A549 (cell line): ENCODE results near the gene REELD1. TPM values are rescaled to one million over a fixed set of nuclear protein-coding genes. Genes with fewer than 3 reads are reported as not detected.

ENCODE experiments used
- ATAC-seq, 2 experiments: fragments of 200-7000 bp in 1 of 2; fragments of >200 bp in 1 of 2; cut with Nextera tagmentation in 1 of 2; cut with Tn5 transposase in 1 of 2; 3 replicates each; pipeline versions ENCODE4 v1.8.0 to v1.9.1; 2018 to 2020; ENCODE audit warnings: mild to moderate bottlenecking in 1 of 2, moderate library complexity in 1 of 2
- CTCF ChIA-PET: fragments of 300-600 bp; sonication (Branson Sonifier 250); formaldehyde crosslinking; extraction: SDS; loops from one replicate; lab custom pipeline; 2021; ENCODE audit warnings: antibody characterized with exemption, inconsistent platforms; lab: Yijun Ruan, JAX
- POLR2A ChIA-PET: fragments of 350-600 bp; formaldehyde crosslinking; extraction: SDS; loops from one replicate; lab custom pipeline; 2021; ENCODE audit warnings: antibody characterized with exemption, inconsistent platforms; lab: Yijun Ruan, JAX
- DNase-seq, 2 experiments: peaks; one replicate each; pipeline versions ENCODE4 v3.0.0 to v3.0.0-alpha.2; 2011 to 2016; ENCODE audit warnings: low read depth in 1 of 2, low spot score in 1 of 2
- FAIRE-seq: peaks from 2 replicates; lab custom pipeline; 2011; peaks lifted over from hg19 to GRCh38; lab: Jason Lieb, UNC
- H3K27ac ChIP-seq, 2 experiments: fragments of >200 bp; sonication (Bioruptor Twin); formaldehyde crosslinking; 3 replicates each; pipeline ENCODE4 v1.5.1; 2016 to 2017
- H3K4me1 ChIP-seq: fragments of >200 bp; sonication (Bioruptor Twin); formaldehyde crosslinking; 3 replicates; pipeline ENCODE4 v1.6.1; 2016
- H3K4me2 ChIP-seq: fragments of >200 bp; sonication (Bioruptor Twin); formaldehyde crosslinking; 3 replicates; pipeline ENCODE4 v1.6.1; 2016
- H3K4me3 ChIP-seq: fragments of >200 bp; sonication (Bioruptor Twin); formaldehyde crosslinking; 3 replicates; pipeline ENCODE4 v1.5.1; 2016
- H3K9me3 ChIP-seq: fragments of >200 bp; sonication (Bioruptor Twin); formaldehyde crosslinking; 3 replicates; pipeline ENCODE4 v1.6.1; 2016
- CBX8 ChIP-seq: fragments of 200-600 bp; sonication (generic); IDR thresholded peaks from 2 replicates; pipeline ENCODE4 v1.6.1; 2016
- CHD4 ChIP-seq: fragments of 200-600 bp; sonication (generic); IDR thresholded peaks from 2 replicates; pipeline ENCODE4 v1.6.1; 2016; ENCODE audit warnings: antibody characterized with exemption, mild to moderate bottlenecking, borderline replicate concordance
- EHF ChIP-seq: fragments of 250-450 bp; sonication (Bioruptor Pico); IDR thresholded peaks from 2 replicates; pipeline ENCODE4 v1.5.0; 2020; ENCODE audit warnings: mild to moderate bottlenecking
- HOXA7 ChIP-seq: fragments of 250-450 bp; sonication (Bioruptor Pico); IDR thresholded peaks from 2 replicates; pipeline ENCODE4 v1.5.0; 2020; ENCODE audit warnings: mild to moderate bottlenecking, moderate library complexity
- HOXB13 ChIP-seq: fragments of 250-450 bp; sonication (Bioruptor Pico); IDR thresholded peaks from 2 replicates; pipeline ENCODE4 v1.5.0; 2020; ENCODE audit warnings: low read depth, mild to moderate bottlenecking, moderate library complexity
- JUNB ChIP-seq: fragments of >200 bp; sonication (Bioruptor Twin); formaldehyde crosslinking; IDR thresholded peaks from 2 replicates; pipeline ENCODE4 v1.6.1; 2016
- KDM1A ChIP-seq: fragments of 200-600 bp; sonication (generic); IDR thresholded peaks from 2 replicates; pipeline ENCODE4 v1.6.1; 2016; ENCODE audit warnings: low read depth, mild to moderate bottlenecking
- MAZ ChIP-seq: fragments of 150-350 bp; IDR thresholded peaks from 2 replicates; pipeline ENCODE4 v1.6.1; 2014; ENCODE audit warnings: antibody characterized with exemption, low read depth, low read length, borderline replicate concordance
- MYC ChIP-seq: IDR thresholded peaks from 2 replicates; pipeline ENCODE4 v1.6.1; 2012; ENCODE audit warnings: mild to moderate bottlenecking, inconsistent platforms, low read length, improper control_type of control experiment, borderline replicate concordance
- RAD21 ChIP-seq, 2 experiments: fragments of >200 bp in 1 of 2; sonication (Bioruptor Twin) in 1 of 2; formaldehyde crosslinking in 1 of 2; IDR thresholded peaks in 1 of 2; conservative IDR thresholded peaks in 1 of 2; 2 replicates in 1 of 2; 3 replicates in 1 of 2; pipeline ENCODE4 v1.6.1; 2012 to 2018; ENCODE audit warnings: inconsistent platforms in 1 of 2
- RARB ChIP-seq: fragments of 250-450 bp; sonication (Bioruptor Pico); IDR thresholded peaks from 2 replicates; pipeline ENCODE4 v1.8.0; 2021; ENCODE audit warnings: mild to moderate bottlenecking, moderate library complexity
- RCOR1 ChIP-seq: fragments of 150-350 bp; IDR thresholded peaks from 2 replicates; pipeline ENCODE4 v1.6.1; 2014; ENCODE audit warnings: antibody characterized with exemption, low read length, low read depth
- RNF2 ChIP-seq: fragments of 200-600 bp; sonication (generic); IDR thresholded peaks from 2 replicates; pipeline ENCODE4 v1.6.1; 2016; ENCODE audit warnings: low read depth, mild to moderate bottlenecking, antibody characterized with exemption, moderate library complexity, borderline replicate concordance
- SMC3 ChIP-seq: fragments of >200 bp; sonication (Bioruptor Twin); formaldehyde crosslinking; IDR thresholded peaks from 3 replicates; pipeline ENCODE4 v1.6.1; 2018; ENCODE audit warnings: inconsistent platforms
- ZC3H11A ChIP-seq: fragments of 450-650 bp; IDR thresholded peaks from 2 replicates; pipeline ENCODE4 v1.6.1; 2014; ENCODE audit warnings: antibody characterized with exemption, mild to moderate bottlenecking
- ZNF302 ChIP-seq: fragments of 250-450 bp; sonication (Bioruptor Pico); IDR thresholded peaks from 2 replicates; pipeline ENCODE4 v1.9.0; 2021; ENCODE audit warnings: inconsistent platforms, mild to moderate bottlenecking, moderate library complexity
- WGBS: methylation state at CpG from one replicate; pipeline ENCODE4 v1.1.6; 2017; ENCODE audit errors: missing lambda C conversion rate; 5-methylcytosine and 5-hydroxymethylcytosine counted together
- polyA plus RNA-seq, 4 experiments: library from polyadenylated mRNA; depleted of rRNA in 3 of 4; stranded (reverse); fragments of >200 nt; fragmentation: RNase III in 1 of 4; extraction: RNeasy Plus Mini Kit Qiagen cat#74134 plus additional on column Dnase treatment in 1 of 4; gene quantifications; 2 replicates in 3 of 4; 3 replicates in 1 of 4; pipeline ENCODE4 v1.2.3, GENCODE V29; 2011 to 2017
- TF ChIP-seq, protein P1 (sequence below): IDR thresholded peaks from 2 replicates; pipeline ENCODE4 v1.6.1; 2012
- TF ChIP-seq, protein P2 (sequence below): fragments of 200-600 bp; sonication (generic); IDR thresholded peaks from 2 replicates; pipeline ENCODE4 v1.6.1; 2016; ENCODE audit warnings: antibody characterized with exemption, mild to moderate bottlenecking, moderate library complexity
- TF ChIP-seq, protein P3 (sequence below): fragments of 450-650 bp; IDR thresholded peaks from 2 replicates; pipeline ENCODE4 v1.6.1; 2014; ENCODE audit warnings: antibody characterized with exemption
- TF ChIP-seq, protein P4 (sequence below): fragments of >200 bp; sonication (Bioruptor Twin); formaldehyde crosslinking; IDR thresholded peaks from 3 replicates; pipeline ENCODE4 v1.5.1; 2016
- TF ChIP-seq, protein P5 (sequence below): IDR thresholded peaks from 2 replicates; pipeline ENCODE4 v1.6.1; 2012; ENCODE audit warnings: low read depth, borderline replicate concordance
- TF ChIP-seq, protein P6 (sequence below): fragments of 250-450 bp; sonication (Bioruptor Pico); IDR thresholded peaks from 2 replicates; pipeline ENCODE4 v1.5.0; 2021; ENCODE audit warnings: mild to moderate bottlenecking, moderate library complexity, borderline replicate concordance
- TF ChIP-seq, protein P7 (sequence below): IDR thresholded peaks from 2 replicates; pipeline ENCODE4 v1.6.1; 2012

The REELD1 gene
- polyA plus RNA-seq, 2 of the 4 experiments (the other 2 are of a cell fraction) = 0.04 TPM; not detected in 1

DNA sequence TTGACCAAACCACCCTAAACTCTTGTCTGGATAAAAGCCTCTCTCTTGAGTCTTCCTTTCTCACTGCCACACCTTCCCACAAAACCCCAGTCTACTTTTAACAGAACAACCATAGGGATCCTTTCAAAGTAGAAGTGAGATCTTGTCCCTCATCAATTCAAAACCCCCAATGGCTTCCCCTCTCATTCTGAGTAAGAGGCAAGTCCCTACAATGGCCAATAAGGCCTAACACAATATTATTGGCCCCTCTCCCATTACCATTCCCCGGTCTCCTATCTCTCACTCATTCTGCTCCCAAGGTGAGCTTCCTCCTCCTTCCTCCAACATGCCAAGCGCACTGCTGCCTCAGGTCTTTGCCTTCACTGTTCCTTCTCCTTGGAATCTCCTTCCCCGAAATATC, 57.1 kb downstream of the REELD1 start:
- POLR2A ChIA-PET = no interaction called here
- H3K4me1 ChIP-seq = no peaks in the 10 kb centered on the region
- no peak overlapping the region for H3K4me2 ChIP-seq
- no peak for FAIRE-seq
- H3K9me3 ChIP-seq = no peaks in the 10 kb centered on the region
- CTCF ChIA-PET = no interaction called here
- ATAC-seq = no peak
- no peak overlapping the region for H3K27ac ChIP-seq
- WGBS = 83% methylated on average over 3 of the region's 3 CpGs
- TF ChIP-seq, protein P1, sequence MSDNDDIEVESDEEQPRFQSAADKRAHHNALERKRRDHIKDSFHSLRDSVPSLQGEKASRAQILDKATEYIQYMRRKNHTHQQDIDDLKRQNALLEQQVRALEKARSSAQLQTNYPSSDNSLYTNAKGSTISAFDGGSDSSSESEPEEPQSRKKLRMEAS = no peak
- TF ChIP-seq, protein P2, sequence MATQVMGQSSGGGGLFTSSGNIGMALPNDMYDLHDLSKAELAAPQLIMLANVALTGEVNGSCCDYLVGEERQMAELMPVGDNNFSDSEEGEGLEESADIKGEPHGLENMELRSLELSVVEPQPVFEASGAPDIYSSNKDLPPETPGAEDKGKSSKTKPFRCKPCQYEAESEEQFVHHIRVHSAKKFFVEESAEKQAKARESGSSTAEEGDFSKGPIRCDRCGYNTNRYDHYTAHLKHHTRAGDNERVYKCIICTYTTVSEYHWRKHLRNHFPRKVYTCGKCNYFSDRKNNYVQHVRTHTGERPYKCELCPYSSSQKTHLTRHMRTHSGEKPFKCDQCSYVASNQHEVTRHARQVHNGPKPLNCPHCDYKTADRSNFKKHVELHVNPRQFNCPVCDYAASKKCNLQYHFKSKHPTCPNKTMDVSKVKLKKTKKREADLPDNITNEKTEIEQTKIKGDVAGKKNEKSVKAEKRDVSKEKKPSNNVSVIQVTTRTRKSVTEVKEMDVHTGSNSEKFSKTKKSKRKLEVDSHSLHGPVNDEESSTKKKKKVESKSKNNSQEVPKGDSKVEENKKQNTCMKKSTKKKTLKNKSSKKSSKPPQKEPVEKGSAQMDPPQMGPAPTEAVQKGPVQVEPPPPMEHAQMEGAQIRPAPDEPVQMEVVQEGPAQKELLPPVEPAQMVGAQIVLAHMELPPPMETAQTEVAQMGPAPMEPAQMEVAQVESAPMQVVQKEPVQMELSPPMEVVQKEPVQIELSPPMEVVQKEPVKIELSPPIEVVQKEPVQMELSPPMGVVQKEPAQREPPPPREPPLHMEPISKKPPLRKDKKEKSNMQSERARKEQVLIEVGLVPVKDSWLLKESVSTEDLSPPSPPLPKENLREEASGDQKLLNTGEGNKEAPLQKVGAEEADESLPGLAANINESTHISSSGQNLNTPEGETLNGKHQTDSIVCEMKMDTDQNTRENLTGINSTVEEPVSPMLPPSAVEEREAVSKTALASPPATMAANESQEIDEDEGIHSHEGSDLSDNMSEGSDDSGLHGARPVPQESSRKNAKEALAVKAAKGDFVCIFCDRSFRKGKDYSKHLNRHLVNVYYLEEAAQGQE = no peak
- TF ChIP-seq RARB (no peak), HOXA7 (CRISPR knock-in tag) (no peak), SMC3 (no peak), EHF (CRISPR knock-in tag) (no peak), MYC (no peak), KDM1A (no peak), JUNB (no peak)
- TF ChIP-seq, protein P3, sequence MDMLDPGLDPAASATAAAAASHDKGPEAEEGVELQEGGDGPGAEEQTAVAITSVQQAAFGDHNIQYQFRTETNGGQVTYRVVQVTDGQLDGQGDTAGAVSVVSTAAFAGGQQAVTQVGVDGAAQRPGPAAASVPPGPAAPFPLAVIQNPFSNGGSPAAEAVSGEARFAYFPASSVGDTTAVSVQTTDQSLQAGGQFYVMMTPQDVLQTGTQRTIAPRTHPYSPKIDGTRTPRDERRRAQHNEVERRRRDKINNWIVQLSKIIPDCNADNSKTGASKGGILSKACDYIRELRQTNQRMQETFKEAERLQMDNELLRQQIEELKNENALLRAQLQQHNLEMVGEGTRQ = no peak
- TF ChIP-seq, protein P4, sequence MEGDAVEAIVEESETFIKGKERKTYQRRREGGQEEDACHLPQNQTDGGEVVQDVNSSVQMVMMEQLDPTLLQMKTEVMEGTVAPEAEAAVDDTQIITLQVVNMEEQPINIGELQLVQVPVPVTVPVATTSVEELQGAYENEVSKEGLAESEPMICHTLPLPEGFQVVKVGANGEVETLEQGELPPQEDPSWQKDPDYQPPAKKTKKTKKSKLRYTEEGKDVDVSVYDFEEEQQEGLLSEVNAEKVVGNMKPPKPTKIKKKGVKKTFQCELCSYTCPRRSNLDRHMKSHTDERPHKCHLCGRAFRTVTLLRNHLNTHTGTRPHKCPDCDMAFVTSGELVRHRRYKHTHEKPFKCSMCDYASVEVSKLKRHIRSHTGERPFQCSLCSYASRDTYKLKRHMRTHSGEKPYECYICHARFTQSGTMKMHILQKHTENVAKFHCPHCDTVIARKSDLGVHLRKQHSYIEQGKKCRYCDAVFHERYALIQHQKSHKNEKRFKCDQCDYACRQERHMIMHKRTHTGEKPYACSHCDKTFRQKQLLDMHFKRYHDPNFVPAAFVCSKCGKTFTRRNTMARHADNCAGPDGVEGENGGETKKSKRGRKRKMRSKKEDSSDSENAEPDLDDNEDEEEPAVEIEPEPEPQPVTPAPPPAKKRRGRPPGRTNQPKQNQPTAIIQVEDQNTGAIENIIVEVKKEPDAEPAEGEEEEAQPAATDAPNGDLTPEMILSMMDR = no peak
- TF ChIP-seq, protein P5, sequence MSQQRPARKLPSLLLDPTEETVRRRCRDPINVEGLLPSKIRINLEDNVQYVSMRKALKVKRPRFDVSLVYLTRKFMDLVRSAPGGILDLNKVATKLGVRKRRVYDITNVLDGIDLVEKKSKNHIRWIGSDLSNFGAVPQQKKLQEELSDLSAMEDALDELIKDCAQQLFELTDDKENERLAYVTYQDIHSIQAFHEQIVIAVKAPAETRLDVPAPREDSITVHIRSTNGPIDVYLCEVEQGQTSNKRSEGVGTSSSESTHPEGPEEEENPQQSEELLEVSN = no peak
- no peak overlapping the region for H3K4me3 ChIP-seq
- DNase-seq = no peak

DNA sequence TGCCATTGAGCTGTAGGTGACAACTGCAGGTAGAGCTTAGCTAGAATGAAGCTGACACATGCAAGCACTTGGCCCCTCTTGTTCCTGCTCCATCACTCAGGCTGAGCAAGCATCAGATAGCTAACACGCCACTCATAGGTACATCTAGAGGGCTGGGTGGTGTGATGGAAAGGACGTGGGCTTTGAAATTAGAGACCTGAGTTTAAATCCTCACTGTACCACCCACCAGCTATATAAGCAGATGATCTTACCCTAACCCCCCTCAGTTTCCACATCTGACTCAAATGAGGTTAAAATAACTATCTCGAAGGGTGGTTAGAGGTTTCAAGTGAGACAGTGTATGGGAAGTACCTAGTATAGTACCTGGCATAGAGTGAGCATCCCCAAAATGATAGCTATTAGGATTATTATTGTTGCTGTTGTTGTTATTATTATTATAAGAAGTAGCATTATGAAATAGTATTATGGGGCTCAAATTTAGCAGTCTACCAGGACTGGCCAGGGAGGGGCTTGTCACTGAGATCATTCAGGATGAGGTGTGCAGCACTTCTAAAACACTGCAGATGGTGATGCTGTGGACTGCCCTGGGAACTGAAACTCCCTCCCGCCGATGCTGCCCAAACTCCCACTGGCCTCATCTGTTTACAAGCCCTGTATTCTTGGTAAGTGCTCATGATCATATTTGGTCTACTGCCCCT, 59.0 kb downstream of the REELD1 start:
- Histone ChIP-seq H3K4me3 (no peak overlapping the region), H3K4me1 (no peaks in the 10 kb centered on the region), H3K27ac (no peak overlapping the region), H3K9me3 (no peaks in the 10 kb centered on the region), H3K4me2 (no peak overlapping the region)
- WGBS = 85% methylated on average over 5 of the region's 5 CpGs
- ChIA-PET CTCF (interaction anchor here (0.7 kb wide), 1 partner anchor 211 kb away, joined by 4 read pairs; no protein-coding TSS in a partner anchor), POLR2A (no interaction called here)
- no peak for FAIRE-seq
- no peak for ATAC-seq
- no peak for DNase-seq
- TF ChIP-seq, protein P4 = no peak
- TF ChIP-seq CHD4 = no peak
- no peak for TF ChIP-seq RCOR1
- TF ChIP-seq ZNF302 (CRISPR knock-in tag) = no peak
- no peak for TF ChIP-seq CBX8
- no peak for TF ChIP-seq ZC3H11A
- TF ChIP-seq, protein P6, sequence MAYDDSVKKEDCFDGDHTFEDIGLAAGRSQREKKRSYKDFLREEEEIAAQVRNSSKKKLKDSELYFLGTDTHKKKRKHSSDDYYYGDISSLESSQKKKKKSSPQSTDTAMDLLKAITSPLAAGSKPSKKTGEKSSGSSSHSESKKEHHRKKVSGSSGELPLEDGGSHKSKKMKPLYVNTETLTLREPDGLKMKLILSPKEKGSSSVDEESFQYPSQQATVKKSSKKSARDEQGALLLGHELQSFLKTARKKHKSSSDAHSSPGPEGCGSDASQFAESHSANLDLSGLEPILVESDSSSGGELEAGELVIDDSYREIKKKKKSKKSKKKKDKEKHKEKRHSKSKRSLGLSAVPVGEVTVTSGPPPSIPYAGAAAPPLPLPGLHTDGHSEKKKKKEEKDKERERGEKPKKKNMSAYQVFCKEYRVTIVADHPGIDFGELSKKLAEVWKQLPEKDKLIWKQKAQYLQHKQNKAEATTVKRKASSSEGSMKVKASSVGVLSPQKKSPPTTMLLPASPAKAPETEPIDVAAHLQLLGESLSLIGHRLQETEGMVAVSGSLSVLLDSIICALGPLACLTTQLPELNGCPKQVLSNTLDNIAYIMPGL (CRISPR knock-in tag) = no peak
- TF ChIP-seq, protein P7, sequence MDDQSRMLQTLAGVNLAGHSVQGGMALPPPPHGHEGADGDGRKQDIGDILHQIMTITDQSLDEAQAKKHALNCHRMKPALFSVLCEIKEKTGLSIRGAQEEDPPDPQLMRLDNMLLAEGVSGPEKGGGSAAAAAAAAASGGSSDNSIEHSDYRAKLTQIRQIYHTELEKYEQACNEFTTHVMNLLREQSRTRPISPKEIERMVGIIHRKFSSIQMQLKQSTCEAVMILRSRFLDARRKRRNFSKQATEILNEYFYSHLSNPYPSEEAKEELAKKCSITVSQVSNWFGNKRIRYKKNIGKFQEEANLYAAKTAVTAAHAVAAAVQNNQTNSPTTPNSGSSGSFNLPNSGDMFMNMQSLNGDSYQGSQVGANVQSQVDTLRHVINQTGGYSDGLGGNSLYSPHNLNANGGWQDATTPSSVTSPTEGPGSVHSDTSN = no peak
- no peak for TF ChIP-seq MAZ
- TF ChIP-seq RAD21 (conservative IDR thresholded peaks at IDR 0.05 in 1 of 2, IDR thresholded peaks at IDR 0.05 in 1 of 2) = no peak
- no peak for TF ChIP-seq JUNB
- TF ChIP-seq RNF2 = no peak
- TF ChIP-seq HOXB13 (CRISPR knock-in tag) = no peak
- TF ChIP-seq RARB = no peak
